ENCODE measurements around the gene CERS3. TPM values are rescaled to one million over a fixed set of nuclear protein-coding genes. Genes with fewer than 3 reads are reported as not detected.

Gene CERS3
- total and polyA plus RNA-seq, 2 of the 4 experiments (the other 2 are of a cell fraction), result not detected

DNA sequence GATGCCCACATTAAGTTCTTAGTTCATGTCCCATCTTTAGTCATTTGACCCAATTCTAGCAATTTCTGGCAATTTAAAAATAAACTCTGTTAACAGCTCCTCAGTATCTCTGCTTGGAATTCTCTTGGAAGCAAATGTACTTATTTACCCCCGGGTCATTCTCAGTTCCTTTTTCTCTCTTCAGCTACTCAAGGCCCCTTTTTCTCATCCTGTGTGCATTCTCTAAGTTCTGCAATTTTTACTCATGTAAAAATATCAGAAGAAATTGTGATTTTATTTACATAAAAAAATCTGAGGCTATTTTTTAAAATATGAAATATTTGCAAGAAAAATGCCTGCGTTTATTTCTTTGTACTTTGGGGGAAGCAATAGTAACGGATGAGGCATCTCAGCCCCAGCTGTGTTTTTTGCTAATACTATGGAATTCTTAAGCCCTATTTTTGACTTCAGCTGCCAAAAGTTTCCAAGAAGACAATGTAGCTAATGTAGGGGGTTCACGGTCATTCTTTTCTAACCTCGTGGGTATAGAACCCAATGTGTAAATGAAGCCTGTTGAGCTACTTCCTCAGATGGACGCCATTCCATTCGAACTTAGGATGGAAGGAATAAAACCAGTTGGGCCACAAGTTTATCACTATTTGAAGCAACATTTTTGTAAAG lies 20.0 kb downstream of the CERS3 start:
- Histone ChIP-seq H3K4me3 (ENCODE audit: insufficient read depth, low read depth, low read length) (no peak overlapping the region), H3K9me1 (ENCODE audit: insufficient read depth, low read length) (no peaks in the 10 kb centered on the region), H3K4me1 (ENCODE audit: control insufficient read depth, insufficient read depth, low read length) (no peaks in the 10 kb centered on the region), H3K9me3 (ENCODE audit: control insufficient read depth, insufficient read depth, low read length) (peaks cover 4% of the 10 kb centered on the region; the same call in 1 of the 2 replicates), H3K18ac (ENCODE audit: low read depth, low read length) (no peak overlapping the region), H2BK5ac (ENCODE audit: low read depth, low read length, poor library complexity, severe bottlenecking) (no peak overlapping the region), H2BK120ac (ENCODE audit: low read depth, low read length) (no peak overlapping the region), H2AK5ac (ENCODE audit: low read depth, low read length) (no peak overlapping the region), H4K8ac (ENCODE audit: low read depth in 2 of 2, low read length in 2 of 2) (no peak overlapping the region), H4K5ac (ENCODE audit: low read depth, low read length) (no peak overlapping the region), H3K56ac (ENCODE audit: extremely low read depth, insufficient read depth, low read length) (no peak overlapping the region), H3K14ac (replicated peaks; ENCODE audit: low read depth, low read length) (no peak overlapping the region), H2BK20ac (ENCODE audit: low read depth, low read length) (no peak overlapping the region), H3K4me2 (ENCODE audit: low read depth, low read length) (no peak overlapping the region), H3K79me1 (ENCODE audit: low read depth in 1 of 2, low read length in 2 of 2) (no peaks in the 10 kb centered on the region), H3K4ac (ENCODE audit: low read depth, low read length) (no peak overlapping the region), H4K91ac (ENCODE audit: insufficient read depth, low read depth, low read length) (no peak overlapping the region), H3K27me3 (ENCODE audit: control insufficient read depth, insufficient read depth, low read length) (no peaks in the 10 kb centered on the region), H2BK15ac (ENCODE audit: low read depth, low read length) (no peak overlapping the region), H4K20me1 (ENCODE audit: insufficient read depth, low read length) (no peaks in the 10 kb centered on the region), H3K36me3 (ENCODE audit: control insufficient read depth, insufficient read depth, low read length) (no peaks in the 10 kb centered on the region), H3K23ac (ENCODE audit: low read depth, low read length) (no peak overlapping the region), H3K9ac (ENCODE audit: low read depth, low read length) (no peak overlapping the region), H2AFZ (replicated peaks; ENCODE audit: low read length, poor library complexity) (no peak overlapping the region), H3K27ac (ENCODE audit: insufficient read depth, low read length) (no peak overlapping the region), H2AK9ac (replicated peaks; ENCODE audit: low read depth, low read length, poor library complexity) (no peak overlapping the region)
- DNase-seq, result no peak
- in situ Hi-C loops (cut with MboI; ENCODE audit: low sequenced_read_pairs) (no loop called here), dilution Hi-C loops (cut with HindIII; ENCODE audit: low sequenced_read_pairs, unreplicated experiment) (no loop called here), intact Hi-C loops (cut with micrococcal nuclease) (no loop called here)
- WGBS, 2 experiments (ENCODE audit: extremely low coverage in 2 of 2, insufficient read length in 1 of 2), result no CpG with 5 or more reads among the region's 7 CpGs
- BruUV-seq (replicated peaks), result no TSS peak
- no peak for ATAC-seq (ENCODE audit: low read depth)
- ChIA-PET CTCF (no interaction called here), POLR2A (ENCODE audit: unreplicated experiment) (no interaction called here)
- TF ChIP-seq, protein P1, sequence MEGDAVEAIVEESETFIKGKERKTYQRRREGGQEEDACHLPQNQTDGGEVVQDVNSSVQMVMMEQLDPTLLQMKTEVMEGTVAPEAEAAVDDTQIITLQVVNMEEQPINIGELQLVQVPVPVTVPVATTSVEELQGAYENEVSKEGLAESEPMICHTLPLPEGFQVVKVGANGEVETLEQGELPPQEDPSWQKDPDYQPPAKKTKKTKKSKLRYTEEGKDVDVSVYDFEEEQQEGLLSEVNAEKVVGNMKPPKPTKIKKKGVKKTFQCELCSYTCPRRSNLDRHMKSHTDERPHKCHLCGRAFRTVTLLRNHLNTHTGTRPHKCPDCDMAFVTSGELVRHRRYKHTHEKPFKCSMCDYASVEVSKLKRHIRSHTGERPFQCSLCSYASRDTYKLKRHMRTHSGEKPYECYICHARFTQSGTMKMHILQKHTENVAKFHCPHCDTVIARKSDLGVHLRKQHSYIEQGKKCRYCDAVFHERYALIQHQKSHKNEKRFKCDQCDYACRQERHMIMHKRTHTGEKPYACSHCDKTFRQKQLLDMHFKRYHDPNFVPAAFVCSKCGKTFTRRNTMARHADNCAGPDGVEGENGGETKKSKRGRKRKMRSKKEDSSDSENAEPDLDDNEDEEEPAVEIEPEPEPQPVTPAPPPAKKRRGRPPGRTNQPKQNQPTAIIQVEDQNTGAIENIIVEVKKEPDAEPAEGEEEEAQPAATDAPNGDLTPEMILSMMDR (conservative IDR thresholded peaks at IDR 0.05; ENCODE audit: low read depth, low read length), result no peak
- TF ChIP-seq MAZ (IDR thresholded peaks at IDR 0.05; ENCODE audit: borderline replicate concordance, low read depth, low read length), result no peak
- TF ChIP-seq RFX5 (IDR thresholded peaks at IDR 0.05; ENCODE audit: low read depth, low read length), result no peak
- no peak for TF ChIP-seq NFE2L2 (IDR thresholded peaks at IDR 0.05; ENCODE audit: low read depth, low read length)
- no peak for TF ChIP-seq SMC3 (IDR thresholded peaks at IDR 0.05; ENCODE audit: low read depth, low read length)
- no peak for TF ChIP-seq MXI1 (IDR thresholded peaks at IDR 0.05; ENCODE audit: borderline replicate concordance, low read depth, low read length)
- TF ChIP-seq RAD21 (IDR thresholded peaks at IDR 0.05; ENCODE audit: low read length), result no peak
- TF ChIP-seq CEBPB (IDR thresholded peaks at IDR 0.05; ENCODE audit: low read depth, low read length), result no peak
- TF ChIP-seq POLR2A (IDR thresholded peaks at IDR 0.05; ENCODE audit: low read depth, low read length), result no peak
- no peak for TF ChIP-seq RCOR1 (IDR thresholded peaks at IDR 0.05; ENCODE audit: insufficient replicate concordance, low read length)
- TF ChIP-seq CHD1 (IDR thresholded peaks at IDR 0.05; ENCODE audit: low read depth, low read length), result no peak
- TF ChIP-seq, protein P2, sequence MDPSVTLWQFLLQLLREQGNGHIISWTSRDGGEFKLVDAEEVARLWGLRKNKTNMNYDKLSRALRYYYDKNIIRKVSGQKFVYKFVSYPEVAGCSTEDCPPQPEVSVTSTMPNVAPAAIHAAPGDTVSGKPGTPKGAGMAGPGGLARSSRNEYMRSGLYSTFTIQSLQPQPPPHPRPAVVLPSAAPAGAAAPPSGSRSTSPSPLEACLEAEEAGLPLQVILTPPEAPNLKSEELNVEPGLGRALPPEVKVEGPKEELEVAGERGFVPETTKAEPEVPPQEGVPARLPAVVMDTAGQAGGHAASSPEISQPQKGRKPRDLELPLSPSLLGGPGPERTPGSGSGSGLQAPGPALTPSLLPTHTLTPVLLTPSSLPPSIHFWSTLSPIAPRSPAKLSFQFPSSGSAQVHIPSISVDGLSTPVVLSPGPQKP (IDR thresholded peaks at IDR 0.05; ENCODE audit: borderline replicate concordance, low read depth, low read length), result no peak
- no peak for TF ChIP-seq FOS (IDR thresholded peaks at IDR 0.05; ENCODE audit: low read depth, low read length)
- no peak for TF ChIP-seq MAFK (IDR thresholded peaks at IDR 0.05; ENCODE audit: low read depth, low read length)
- TF ChIP-seq BHLHE40 (IDR thresholded peaks at IDR 0.05; ENCODE audit: low read depth, low read length), result no peak
- TF ChIP-seq, protein P3, sequence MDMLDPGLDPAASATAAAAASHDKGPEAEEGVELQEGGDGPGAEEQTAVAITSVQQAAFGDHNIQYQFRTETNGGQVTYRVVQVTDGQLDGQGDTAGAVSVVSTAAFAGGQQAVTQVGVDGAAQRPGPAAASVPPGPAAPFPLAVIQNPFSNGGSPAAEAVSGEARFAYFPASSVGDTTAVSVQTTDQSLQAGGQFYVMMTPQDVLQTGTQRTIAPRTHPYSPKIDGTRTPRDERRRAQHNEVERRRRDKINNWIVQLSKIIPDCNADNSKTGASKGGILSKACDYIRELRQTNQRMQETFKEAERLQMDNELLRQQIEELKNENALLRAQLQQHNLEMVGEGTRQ (IDR thresholded peaks at IDR 0.05; ENCODE audit: low read depth, low read length), result no peak
